HG03571 (cell line): ENCODE measurements around the gene ADK.
"Not testable (repeated sequence)": the region's sequence is repeated elsewhere in the genome, so short reads cannot be mapped to it uniquely, and the experiment has no call there.

Experiments used
- ATAC-seq: cut with Tn5 transposase; IDR thresholded peaks from one replicate; pipeline ENCODE4 v1.9.1; 2021; ENCODE audit not compliant: unreplicated experiment

Gene ADK

GRCh38 chr10:74150990-74151878 lies at the start of gene ADK:
TSS of gene ADK (plus strand) at chr10:74151221. CDS start at chr10:74151279, 58 bp downstream.
- ATAC-seq = peak; percentile 78

GRCh38 chr10:74103560-74104258 lies 47.3 kb upstream of the ADK start:
- ATAC-seq = no peak

- no peak for ATAC-seq
These were observed 46.5 kb upstream of the ADK start for GRCh38 chr10:74104480-74104879.

- no peak for ATAC-seq
These were observed 46.0 kb upstream of the ADK start for GRCh38 chr10:74104996-74105395.

- no peak for ATAC-seq
These were observed 43.6 kb upstream of the ADK start for GRCh38 chr10:74107391-74107790.

- no peak for ATAC-seq
These were observed 41.6 kb upstream of the ADK start for GRCh38 chr10:74109452-74109851.

GRCh38 chr10:74110120-74110519 lies 40.9 kb upstream of the ADK start:
- ATAC-seq = no peak

GRCh38 chr10:74111799-74112198 lies 39.2 kb upstream of the ADK start:
- ATAC-seq = no peak

- ATAC-seq = no peak
These were observed 37.5 kb upstream of the ADK start for GRCh38 chr10:74113546-74113945.

- ATAC-seq = no peak
These were observed 37.0 kb upstream of the ADK start for GRCh38 chr10:74114041-74114448.

- ATAC-seq = no peak
These were observed 33.3 kb upstream of the ADK start for GRCh38 chr10:74117738-74118137.

GRCh38 chr10:74118804-74119203 lies 32.2 kb upstream of the ADK start:
- ATAC-seq = no peak

- no peak for ATAC-seq
These were observed 30.1 kb upstream of the ADK start for GRCh38 chr10:74120911-74121310.

- no peak for ATAC-seq
These were observed 29.7 kb upstream of the ADK start for GRCh38 chr10:74121368-74121767.

GRCh38 chr10:74122060-74122459 lies 29.0 kb upstream of the ADK start:
- ATAC-seq = no peak

GRCh38 chr10:74123081-74123480 lies 27.9 kb upstream of the ADK start:
- no peak for ATAC-seq

- no peak for ATAC-seq
These were observed 16.8 kb upstream of the ADK start for GRCh38 chr10:74133923-74134820.

- no peak for ATAC-seq
These were observed 15.6 kb upstream of the ADK start for GRCh38 chr10:74135452-74135851.

- no peak for ATAC-seq
These were observed 13.0 kb upstream of the ADK start for GRCh38 chr10:74137992-74138391.

GRCh38 chr10:74138596-74138995 lies 12.4 kb upstream of the ADK start:
- not testable (repeated sequence) for ATAC-seq

- ATAC-seq = no peak
These were observed 11.0 kb upstream of the ADK start for GRCh38 chr10:74139981-74140380.
